ENCODE results near the gene LIN54. TPM values are rescaled to one million over a fixed set of nuclear protein-coding genes. Genes with fewer than 3 reads are reported as not detected.

The LIN54 gene
- total RNA-seq, 1 experiment from 2014 or later, result 15.9 TPM

Other genes starting within 250 kb of the LIN54 start
- 4.4 and 7.2 TPM in 2 replicates for gene SCD5, start 212.0 kb downstream of the LIN54 start, total RNA-seq (2014; rRNA removed; shearing (Covaris generic); ENCODE audit: low replicate concordance)
- gene SEC31A, start 119.7 kb downstream of the LIN54 start, total RNA-seq (2014; rRNA removed; shearing (Covaris generic); ENCODE audit: low replicate concordance), result 73.7 and 88.7 TPM in 2 replicates
- gene THAP9, start 110.1 kb downstream of the LIN54 start, total RNA-seq (2014; rRNA removed; shearing (Covaris generic); ENCODE audit: low replicate concordance), result 0.84 and 8.5 TPM in 2 replicates
- gene COPS4, start 24.4 kb upstream of the LIN54 start, total RNA-seq (2014; rRNA removed; shearing (Covaris generic); ENCODE audit: low replicate concordance), result 53.5 and 68.7 TPM in 2 replicates
- gene PLAC8, start 103.9 kb upstream of the LIN54 start, total RNA-seq (2014; rRNA removed; shearing (Covaris generic); ENCODE audit: low replicate concordance), result not detected in 2 replicates

Measured in Caki2 (cell line).